Inflammatory macrophage treated with lipopolysaccharide for 4 hours (primary cell): ENCODE measurements around the gene KIR3DL1.
A peak's percentile ranks its signal among the peaks of the same experiment; 100 is the strongest.
"Not testable (repeated sequence)": the region's sequence is repeated elsewhere in the genome, so short reads cannot be mapped to it uniquely, and the experiment has no call there.

Source experiments
- DNase-seq: peaks from one replicate; pipeline ENCODE4 v3.0.0-alpha.2; 2020

KIR3DL1 gene

GRCh38 chr19:54816251-54816650 is at the start of gene KIR3DL1:
Gene KIR3DL1, plus strand, starts transcription at chr19:54816468.
- not testable (repeated sequence) for DNase-seq

GRCh38 chr19:54769646-54770045 is 46.6 kb upstream of the KIR3DL1 start, which contains the start of gene KIR2DL1:
Gene KIR2DL1, plus strand, starts transcription at chr19:54769793. Its CDS starts 58 bp downstream, at chr19:54769851.
- DNase-seq: not testable (repeated sequence)

- not testable (repeated sequence) for DNase-seq
Observed at GRCh38 chr19:54770511-54770910, 45.8 kb upstream of the KIR3DL1 start.

GRCh38 chr19:54771018-54771960 is 45.0 kb upstream of the KIR3DL1 start:
- not testable (repeated sequence) for DNase-seq

DNA sequence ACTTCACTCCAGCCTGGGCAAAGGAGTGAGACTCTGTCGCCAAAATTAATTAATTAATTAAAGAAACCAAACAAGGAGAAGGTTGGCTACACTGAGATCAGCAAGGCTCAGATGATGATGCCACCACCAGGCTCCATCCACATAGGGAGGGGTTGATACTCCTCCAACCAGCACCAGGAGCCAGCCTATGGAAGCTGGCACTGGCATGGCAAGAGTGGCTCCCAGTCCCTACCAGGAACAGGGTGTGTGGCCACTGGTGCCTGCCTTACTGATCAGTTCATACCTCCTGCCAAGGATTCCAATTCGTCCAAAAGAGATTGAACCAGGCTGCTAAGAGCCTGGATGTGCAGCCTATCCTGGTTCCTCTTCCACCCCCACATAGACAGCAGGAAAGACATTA is 43.6 kb upstream of the KIR3DL1 start:
- not testable (repeated sequence) for DNase-seq

DNA sequence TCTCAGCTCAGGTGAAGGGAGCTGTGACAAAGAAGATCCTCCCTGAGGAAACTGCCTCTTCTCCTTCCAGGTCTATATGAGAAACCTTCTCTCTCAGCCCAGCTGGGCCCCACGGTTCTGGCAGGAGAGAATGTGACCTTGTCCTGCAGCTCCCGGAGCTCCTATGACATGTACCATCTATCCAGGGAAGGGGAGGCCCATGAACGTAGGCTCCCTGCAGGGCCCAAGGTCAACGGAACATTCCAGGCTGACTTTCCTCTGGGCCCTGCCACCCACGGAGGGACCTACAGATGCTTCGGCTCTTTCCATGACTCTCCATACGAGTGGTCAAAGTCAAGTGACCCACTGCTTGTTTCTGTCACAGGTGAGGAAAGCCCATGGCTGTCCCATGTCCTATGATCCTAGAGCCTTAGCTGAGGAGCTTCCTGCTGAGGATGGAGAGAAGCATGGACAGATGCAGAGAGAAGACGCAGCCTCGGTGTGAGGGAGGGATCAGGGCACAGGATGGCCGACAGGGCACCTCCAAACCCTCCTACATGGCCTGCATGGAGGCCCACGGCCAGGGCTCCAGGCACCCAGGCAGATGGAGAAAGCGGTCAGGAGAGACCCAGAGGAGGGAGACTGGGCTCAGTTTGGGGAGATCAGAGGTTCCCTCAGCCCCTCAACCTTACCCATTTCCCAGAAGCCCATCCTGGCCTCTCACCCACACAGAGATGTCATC is 41.0 kb upstream of the KIR3DL1 start:
- not testable (repeated sequence) for DNase-seq

GRCh38 chr19:54775830-54776229 is 40.4 kb upstream of the KIR3DL1 start:
- not testable (repeated sequence) for DNase-seq

- not testable (repeated sequence) for DNase-seq
Observed at GRCh38 chr19:54777851-54778250, 38.4 kb upstream of the KIR3DL1 start.

- DNase-seq: peak; percentile 82
Observed at GRCh38 chr19:54778896-54779295, 37.4 kb upstream of the KIR3DL1 start.

- DNase-seq: not testable (repeated sequence)
Observed at GRCh38 chr19:54782916-54783315, 33.4 kb upstream of the KIR3DL1 start.

GRCh38 chr19:54786091-54786723 is 30.1 kb upstream of the KIR3DL1 start:
- not testable (repeated sequence) for DNase-seq

- DNase-seq: peak; percentile 74
Observed at GRCh38 chr19:54788154-54788553, 28.1 kb upstream of the KIR3DL1 start.

- no peak for DNase-seq
Observed at GRCh38 chr19:54790711-54791110, 25.6 kb upstream of the KIR3DL1 start.

- DNase-seq: no peak
Observed at GRCh38 chr19:54791476-54791875, 24.8 kb upstream of the KIR3DL1 start.

DNA sequence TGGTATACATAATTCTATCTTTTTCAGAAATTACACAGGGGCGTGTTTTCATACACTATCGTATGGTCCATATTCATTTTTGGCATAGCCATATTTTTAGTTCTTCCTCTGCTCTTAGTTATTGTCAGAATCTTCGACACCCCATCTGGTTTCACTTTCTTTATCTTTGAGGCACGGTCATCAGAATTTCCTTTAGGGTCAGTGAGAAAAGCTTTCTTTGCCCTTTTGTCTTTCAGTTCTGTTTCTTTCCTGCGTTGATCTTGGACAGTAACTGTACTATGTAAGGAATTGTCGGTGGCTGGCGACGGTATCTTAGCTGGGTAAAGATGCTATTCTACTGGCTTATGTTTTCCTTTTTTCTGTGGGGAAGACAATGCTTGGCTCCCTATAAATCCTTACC is 23.5 kb upstream of the KIR3DL1 start:
- DNase-seq: peak; percentile 85

DNA sequence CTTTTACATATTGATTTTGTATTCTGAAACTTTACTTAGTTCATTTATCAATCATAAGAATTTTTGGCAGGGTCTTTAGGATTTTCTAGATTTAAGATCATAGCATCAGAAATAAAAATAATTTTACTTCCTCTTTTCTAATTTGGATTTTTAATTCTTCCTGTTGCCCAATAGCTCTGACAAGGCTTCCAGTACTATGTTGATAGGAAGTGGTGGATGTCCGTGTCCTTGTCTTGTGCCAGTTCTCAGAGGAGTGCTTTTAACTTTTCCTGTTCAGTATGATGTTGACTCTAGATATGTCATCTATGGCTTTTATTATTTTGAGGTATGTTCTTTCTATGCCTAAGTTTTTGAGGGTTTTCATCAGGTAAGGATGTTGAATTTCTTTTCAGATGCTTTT is 20.5 kb upstream of the KIR3DL1 start:
- DNase-seq: peak; percentile 71

DNA sequence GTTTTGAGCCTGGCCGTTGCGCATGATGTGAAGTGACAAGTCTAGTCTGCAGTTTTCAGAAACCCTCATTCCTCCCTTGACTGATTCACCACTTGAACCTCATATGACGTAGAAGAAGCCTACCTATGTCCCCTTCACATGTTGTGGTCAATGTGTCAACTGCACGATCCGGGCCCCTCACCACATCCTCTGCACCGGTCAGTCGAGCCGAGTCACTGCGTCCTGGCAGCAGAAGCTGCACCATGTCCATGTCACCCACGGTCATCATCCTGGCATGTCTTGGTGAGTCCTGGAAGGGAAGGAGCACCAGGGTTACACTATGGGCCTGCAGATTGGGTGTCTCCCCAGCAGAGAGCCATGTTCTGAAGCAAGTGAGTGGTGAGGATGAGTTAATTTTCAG is 12.9 kb upstream of the KIR3DL1 start, which contains the start of gene KIR2DL4:
TSS of gene KIR2DL4 (plus strand) at position 201 of the 400 bp plus-strand sequence. CDS start at position 243, 42 bp downstream.
- no peak for DNase-seq

DNA sequence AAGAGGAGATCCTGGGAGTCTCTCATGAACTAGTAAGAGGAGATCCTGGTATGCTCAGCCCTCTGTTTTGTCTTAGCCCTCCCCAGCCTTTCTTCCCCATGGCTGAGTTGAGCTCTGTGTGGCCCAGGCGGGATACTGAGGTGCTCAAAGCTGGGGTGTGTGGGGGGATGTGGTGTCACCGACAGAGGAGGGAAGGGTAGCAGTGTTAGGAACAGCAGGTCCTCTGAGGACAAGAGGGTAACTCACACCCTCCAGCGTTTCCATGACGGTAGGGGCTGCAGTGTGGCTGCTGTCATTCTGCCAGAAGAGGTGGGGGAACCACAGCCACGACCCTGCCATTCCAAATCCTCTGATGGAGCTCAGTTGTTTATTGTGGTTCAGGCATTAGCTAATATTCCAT is 12.2 kb upstream of the KIR3DL1 start:
- no peak for DNase-seq

GRCh38 chr19:54804571-54804970 is 11.7 kb upstream of the KIR3DL1 start:
- no peak for DNase-seq

GRCh38 chr19:54805665-54806515 is 10.4 kb upstream of the KIR3DL1 start:
- no peak for DNase-seq

DNA sequence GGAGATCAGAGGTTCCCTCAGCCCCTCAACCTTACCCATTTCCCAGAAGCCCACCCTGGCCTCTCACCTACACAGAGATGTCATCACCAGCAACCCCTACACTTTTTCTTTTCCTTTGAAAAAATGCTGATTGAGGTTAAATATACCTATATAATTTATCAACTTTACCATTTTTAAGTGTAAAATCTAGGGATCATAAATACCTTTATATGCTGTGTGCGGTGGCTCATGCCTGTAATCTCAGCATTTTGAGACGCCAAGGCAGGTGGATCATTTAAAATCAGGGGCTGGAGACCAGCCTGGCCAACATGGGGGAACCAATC is 9.8 kb upstream of the KIR3DL1 start:
- no peak for DNase-seq

- DNase-seq: not testable (repeated sequence)
Observed at GRCh38 chr19:54814571-54814970, 1.7 kb upstream of the KIR3DL1 start.
